SU-DHL-6 (cell line): ENCODE data around the gene LRRC10B.

Experiments used
- H2AFZ ChIP-seq: fragments of 200-600 bp; sonication (generic); 2 replicates; pipeline ENCODE4 v1.6.1; 2014; ENCODE audit warnings: low read depth, mild to moderate bottlenecking, moderate library complexity, mixed read lengths, antibody characterized with exemption, low read length; ENCODE audit not compliant: severe bottlenecking
- H3F3A ChIP-seq: fragments of 200-600 bp; shearing (Covaris generic); 2 replicates; pipeline ENCODE4 v1.6.0; 2016; ENCODE audit warnings: antibody characterized with exemption, mild to moderate bottlenecking; ENCODE audit not compliant: insufficient read depth
- H3K27ac ChIP-seq: fragments of 200-600 bp; sonication (generic); 2 replicates; pipeline ENCODE4 v1.5.1; 2016; ENCODE audit warnings: low read depth, mild to moderate bottlenecking, low read length, moderate library complexity, mixed read lengths
- H3K27me3 ChIP-seq: fragments of 200-600 bp; sonication (generic), shearing (Covaris generic); 2 replicates; pipeline ENCODE4 v1.6.0; 2014; ENCODE audit warnings: mild to moderate bottlenecking, low read length
- H3K36me3 ChIP-seq: fragments of 200-600 bp; sonication (generic); 2 replicates; pipeline ENCODE4 v1.6.1; 2014; ENCODE audit warnings: mild to moderate bottlenecking, low read length, mixed read lengths
- H3K4me2 ChIP-seq: fragments of 300-600, 200-600 bp; shearing (Covaris generic), sonication (generic); 2 replicates; pipeline ENCODE4 v1.6.0; 2014; ENCODE audit warnings: low read length, low read depth, mild to moderate bottlenecking; ENCODE audit not compliant: poor library complexity, severe bottlenecking
- H3K4me3 ChIP-seq: fragments of 200-600 bp; sonication (generic); 2 replicates; pipeline ENCODE4 v1.5.1; 2014; ENCODE audit warnings: antibody characterized with exemption, low read length, mild to moderate bottlenecking, mixed read lengths; ENCODE audit not compliant: insufficient read depth, poor library complexity, severe bottlenecking
- H3K79me2 ChIP-seq: fragments of 200-600 bp; sonication (generic); 2 replicates; pipeline ENCODE4 v1.6.1; 2014; ENCODE audit warnings: mild to moderate bottlenecking, low read length, moderate library complexity; ENCODE audit not compliant: insufficient read depth
- H3K9ac ChIP-seq: fragments of 200-600 bp; sonication (generic); 2 replicates; pipeline ENCODE4 v1.7.0; 2014; ENCODE audit warnings: mild to moderate bottlenecking, low read length
- H3K9me2 ChIP-seq: fragments of 200-600 bp; sonication (generic); replicated peaks from 2 replicates; pipeline ENCODE4 v1.6.1; 2014; ENCODE audit warnings: low read length; ENCODE audit not compliant: insufficient read depth
- H3K9me3 ChIP-seq: fragments of 200-600 bp; sonication (generic); 2 replicates; pipeline ENCODE4 v1.6.1; 2014; ENCODE audit warnings: low read length, mixed read lengths; ENCODE audit not compliant: insufficient read depth
- H4K20me1 ChIP-seq: fragments of 200-600 bp; sonication (generic); 2 replicates; pipeline ENCODE4 v1.6.1; 2014; ENCODE audit warnings: low read depth, mild to moderate bottlenecking, antibody characterized with exemption, low read length, moderate library complexity, mixed read lengths
- EZH2phosphoT487 ChIP-seq: fragments of 200-600 bp; sonication (generic), shearing (Covaris generic); conservative IDR thresholded peaks from 2 replicates; pipeline ENCODE4 v1.6.1; 2018; ENCODE audit warnings: mild to moderate bottlenecking, antibody characterized with exemption, low read length, moderate library complexity, mixed read lengths
- TF ChIP-seq, protein P1 (sequence below): fragments of 200-600 bp; sonication (generic); IDR thresholded peaks from one replicate; pipeline ENCODE4 v1.5.1; 2017; ENCODE audit warnings: antibody characterized with exemption, mild to moderate bottlenecking, low read length, moderate library complexity; ENCODE audit not compliant: insufficient read depth, poor library complexity, severe bottlenecking

Gene LRRC10B

DNA sequence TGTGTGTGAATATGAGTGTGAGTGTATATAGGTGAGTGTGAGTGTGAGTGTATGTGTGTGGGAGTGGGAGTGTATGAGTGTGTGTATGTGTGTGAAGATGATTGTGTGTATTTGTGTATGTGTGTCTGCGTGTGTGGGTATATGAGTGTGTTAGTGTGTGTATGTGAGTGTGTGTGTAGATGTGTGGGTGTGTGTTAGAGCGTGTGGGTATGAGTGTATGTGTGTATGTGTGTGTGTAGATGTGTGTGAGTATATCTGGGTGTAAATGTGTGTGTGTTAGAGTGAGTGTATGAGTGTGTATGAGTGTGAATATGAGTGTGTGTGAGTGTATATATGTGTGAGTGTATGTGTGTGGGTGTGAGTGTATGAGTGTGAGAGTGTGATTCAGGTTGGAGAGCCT lies 11.1 kb upstream of the LRRC10B start:
- Histone ChIP-seq H3K9me3 (no peaks in the 10 kb centered on the region), H3K36me3 (no peaks in the 10 kb centered on the region), H3K27ac (no peak overlapping the region), H3K9me2 (no peaks in the 10 kb centered on the region), H3K9ac (no peak overlapping the region), H3K4me2 (no peak overlapping the region), H2AFZ (no peak overlapping the region), H3F3A (no peaks in the 10 kb centered on the region), H3K4me3 (no peak overlapping the region), H4K20me1 (no peaks in the 10 kb centered on the region), H3K27me3 (no peaks in the 10 kb centered on the region), H3K79me2 (no peaks in the 10 kb centered on the region)
- TF ChIP-seq, protein P1, sequence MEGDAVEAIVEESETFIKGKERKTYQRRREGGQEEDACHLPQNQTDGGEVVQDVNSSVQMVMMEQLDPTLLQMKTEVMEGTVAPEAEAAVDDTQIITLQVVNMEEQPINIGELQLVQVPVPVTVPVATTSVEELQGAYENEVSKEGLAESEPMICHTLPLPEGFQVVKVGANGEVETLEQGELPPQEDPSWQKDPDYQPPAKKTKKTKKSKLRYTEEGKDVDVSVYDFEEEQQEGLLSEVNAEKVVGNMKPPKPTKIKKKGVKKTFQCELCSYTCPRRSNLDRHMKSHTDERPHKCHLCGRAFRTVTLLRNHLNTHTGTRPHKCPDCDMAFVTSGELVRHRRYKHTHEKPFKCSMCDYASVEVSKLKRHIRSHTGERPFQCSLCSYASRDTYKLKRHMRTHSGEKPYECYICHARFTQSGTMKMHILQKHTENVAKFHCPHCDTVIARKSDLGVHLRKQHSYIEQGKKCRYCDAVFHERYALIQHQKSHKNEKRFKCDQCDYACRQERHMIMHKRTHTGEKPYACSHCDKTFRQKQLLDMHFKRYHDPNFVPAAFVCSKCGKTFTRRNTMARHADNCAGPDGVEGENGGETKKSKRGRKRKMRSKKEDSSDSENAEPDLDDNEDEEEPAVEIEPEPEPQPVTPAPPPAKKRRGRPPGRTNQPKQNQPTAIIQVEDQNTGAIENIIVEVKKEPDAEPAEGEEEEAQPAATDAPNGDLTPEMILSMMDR = no peak
- no peak for TF ChIP-seq EZH2phosphoT487

DNA sequence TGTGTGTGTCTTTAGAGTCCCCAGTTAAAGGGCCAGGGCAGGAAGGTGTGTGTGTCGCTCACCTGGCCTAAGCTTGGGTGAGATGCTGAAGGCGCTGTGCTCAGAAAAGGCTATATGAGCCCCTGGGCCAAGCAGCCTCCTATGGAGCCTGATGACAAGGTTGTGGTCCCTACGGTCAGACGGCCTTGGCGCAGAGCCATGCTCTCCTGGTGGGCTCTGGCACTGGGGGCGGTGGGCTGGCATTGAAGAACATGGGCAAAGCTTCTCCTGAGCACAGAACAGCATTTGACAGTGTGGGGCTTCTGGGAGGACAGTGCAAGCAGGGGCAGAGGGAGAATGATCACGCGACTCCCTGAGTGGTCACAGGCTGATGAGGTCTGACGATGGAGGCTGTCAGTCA lies 10.7 kb upstream of the LRRC10B start:
- Histone ChIP-seq H3F3A (no peaks in the 10 kb centered on the region), H3K9ac (no peak overlapping the region), H3K4me3 (no peak overlapping the region), H3K27ac (no peak overlapping the region), H4K20me1 (no peaks in the 10 kb centered on the region), H3K27me3 (no peaks in the 10 kb centered on the region), H3K79me2 (no peaks in the 10 kb centered on the region), H3K9me2 (no peaks in the 10 kb centered on the region), H3K9me3 (no peaks in the 10 kb centered on the region), H3K36me3 (no peaks in the 10 kb centered on the region), H3K4me2 (no peak overlapping the region), H2AFZ (no peak overlapping the region)
- no peak for TF ChIP-seq EZH2phosphoT487
- TF ChIP-seq, protein P1 = no peak

DNA sequence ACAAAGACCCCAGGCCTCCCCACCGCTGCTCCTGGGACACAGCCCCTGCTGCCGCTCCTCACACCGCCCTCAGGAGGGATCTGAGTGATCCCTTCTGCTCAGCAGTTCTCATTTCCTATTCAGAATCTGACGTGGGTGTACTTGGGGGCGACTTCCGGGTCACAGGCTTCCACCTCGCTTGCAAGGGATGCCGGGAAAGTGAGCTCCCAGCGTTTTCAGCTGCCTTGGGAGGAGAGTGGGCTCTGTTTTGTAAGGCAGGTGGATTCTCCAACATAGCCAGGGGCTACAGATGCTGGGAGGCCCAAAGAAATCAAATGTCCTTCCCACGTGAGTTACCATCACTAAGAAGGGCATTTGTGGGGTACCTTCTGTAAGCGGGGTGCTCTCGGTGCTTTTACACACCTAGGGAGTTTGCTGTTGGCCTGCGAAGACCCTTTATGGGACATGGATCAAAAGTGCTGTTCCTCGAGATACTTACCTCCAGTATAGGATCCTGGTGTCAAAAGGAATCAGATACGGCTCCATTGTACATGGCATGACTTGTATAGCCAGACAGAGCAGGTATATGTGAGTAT lies 9.7 kb upstream of the LRRC10B start:
- Histone ChIP-seq H3K9me2 (no peaks in the 10 kb centered on the region), H3K4me3 (no peak overlapping the region), H3F3A (no peaks in the 10 kb centered on the region), H3K27me3 (no peaks in the 10 kb centered on the region), H2AFZ (peak overlapping the region; percentile 75), H3K4me2 (no peak overlapping the region), H3K27ac (no peak overlapping the region), H3K36me3 (no peaks in the 10 kb centered on the region), H3K79me2 (no peaks in the 10 kb centered on the region), H3K9me3 (no peaks in the 10 kb centered on the region), H4K20me1 (no peaks in the 10 kb centered on the region), H3K9ac (no peak overlapping the region)
- no peak for TF ChIP-seq EZH2phosphoT487
- TF ChIP-seq, protein P1 = no peak
